NB4 (cell line): ENCODE results near the gene HOXC4.

ENCODE experiments used
- DNase-seq: peaks from one replicate; pipeline ENCODE4 v3.0.0; 2010; ENCODE audit warnings: low read depth
- H3K4me3 ChIP-seq: one replicate; pipeline ENCODE4 v1.5.1; 2011; ENCODE audit warnings: mild to moderate bottlenecking, low read depth, low read length, moderate library complexity
- MYC ChIP-seq: IDR thresholded peaks from 2 replicates; pipeline ENCODE4 v1.6.1; 2011; ENCODE audit warnings: low read depth, low read length
- POLR2A ChIP-seq: IDR thresholded peaks from 2 replicates; pipeline ENCODE4 v1.6.1; 2011; ENCODE audit warnings: mild to moderate bottlenecking; ENCODE audit not compliant: insufficient read length; ENCODE audit errors: extremely low read depth
- TF ChIP-seq, protein P1 (sequence below): IDR thresholded peaks from 2 replicates; pipeline ENCODE4 v1.6.1; 2011; ENCODE audit warnings: low read depth, low read length
- TF ChIP-seq, protein P2 (sequence below): IDR thresholded peaks from one replicate; pipeline ENCODE4 v1.5.1; 2012; ENCODE audit warnings: low read depth, low read length

The HOXC4 gene

DNA sequence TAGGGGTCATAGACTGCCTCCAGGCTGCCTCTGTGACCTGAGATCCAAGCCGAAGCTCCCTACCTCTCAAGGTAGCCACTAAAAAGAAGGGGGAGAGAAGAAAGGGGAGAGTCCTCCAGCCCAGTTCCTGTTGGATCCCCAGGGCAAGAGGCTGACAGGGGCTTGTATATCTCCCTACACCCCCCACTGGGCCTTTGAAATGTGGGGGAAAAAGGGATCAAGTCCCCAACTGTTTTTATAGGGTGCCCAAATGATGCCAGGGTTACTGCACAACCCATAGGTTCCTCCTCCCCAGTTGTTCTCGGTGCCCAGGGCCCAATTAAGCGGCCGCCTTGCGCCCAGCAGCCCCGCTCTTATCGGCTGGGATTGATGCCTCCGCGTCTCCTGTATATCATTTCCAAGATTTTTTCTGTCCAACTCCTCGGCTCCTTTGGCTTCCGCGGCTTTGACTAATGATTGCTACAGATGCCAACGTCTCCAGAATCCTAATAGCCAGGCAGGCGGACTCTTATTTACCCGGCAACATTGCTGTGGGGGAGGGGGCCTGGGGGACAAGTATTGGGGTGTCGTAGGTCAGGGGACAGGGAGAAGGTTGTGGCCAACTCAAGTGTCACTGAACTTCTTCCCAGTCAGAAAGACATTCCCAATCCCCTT lies 7.6 kb upstream of the HOXC4 start:
- no peak for DNase-seq
- TF ChIP-seq MYC = no peak
- TF ChIP-seq, protein P1, sequence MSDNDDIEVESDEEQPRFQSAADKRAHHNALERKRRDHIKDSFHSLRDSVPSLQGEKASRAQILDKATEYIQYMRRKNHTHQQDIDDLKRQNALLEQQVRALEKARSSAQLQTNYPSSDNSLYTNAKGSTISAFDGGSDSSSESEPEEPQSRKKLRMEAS = no peak
- TF ChIP-seq, protein P2, sequence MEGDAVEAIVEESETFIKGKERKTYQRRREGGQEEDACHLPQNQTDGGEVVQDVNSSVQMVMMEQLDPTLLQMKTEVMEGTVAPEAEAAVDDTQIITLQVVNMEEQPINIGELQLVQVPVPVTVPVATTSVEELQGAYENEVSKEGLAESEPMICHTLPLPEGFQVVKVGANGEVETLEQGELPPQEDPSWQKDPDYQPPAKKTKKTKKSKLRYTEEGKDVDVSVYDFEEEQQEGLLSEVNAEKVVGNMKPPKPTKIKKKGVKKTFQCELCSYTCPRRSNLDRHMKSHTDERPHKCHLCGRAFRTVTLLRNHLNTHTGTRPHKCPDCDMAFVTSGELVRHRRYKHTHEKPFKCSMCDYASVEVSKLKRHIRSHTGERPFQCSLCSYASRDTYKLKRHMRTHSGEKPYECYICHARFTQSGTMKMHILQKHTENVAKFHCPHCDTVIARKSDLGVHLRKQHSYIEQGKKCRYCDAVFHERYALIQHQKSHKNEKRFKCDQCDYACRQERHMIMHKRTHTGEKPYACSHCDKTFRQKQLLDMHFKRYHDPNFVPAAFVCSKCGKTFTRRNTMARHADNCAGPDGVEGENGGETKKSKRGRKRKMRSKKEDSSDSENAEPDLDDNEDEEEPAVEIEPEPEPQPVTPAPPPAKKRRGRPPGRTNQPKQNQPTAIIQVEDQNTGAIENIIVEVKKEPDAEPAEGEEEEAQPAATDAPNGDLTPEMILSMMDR = no peak
- no peak for TF ChIP-seq POLR2A

DNA sequence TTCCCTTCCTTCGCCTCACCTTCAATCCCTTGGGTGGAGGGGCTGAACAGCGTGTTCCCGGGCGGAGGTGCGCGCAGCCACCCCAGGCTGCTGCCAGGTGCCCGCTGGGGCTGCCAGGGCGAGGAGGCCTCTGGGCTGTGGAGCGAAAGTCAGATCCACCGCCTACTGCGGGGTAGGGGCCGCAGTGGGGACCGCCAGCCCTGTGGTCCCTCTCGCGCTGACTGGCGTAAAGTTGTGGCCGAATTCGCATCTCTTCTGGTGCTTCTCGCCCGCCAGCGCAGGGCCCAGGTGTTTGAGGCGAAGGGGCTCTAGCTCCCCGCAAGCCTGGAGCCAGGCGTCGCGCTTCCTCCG lies 6.9 kb upstream of the HOXC4 start:
- no peak overlapping the region for H3K4me3 ChIP-seq
- TF ChIP-seq, protein P2 = no peak
- TF ChIP-seq POLR2A (no peak), MYC (no peak)
- TF ChIP-seq, protein P1 = no peak
- DNase-seq = no peak

More for the DNA sequence above, 7.6 kb upstream of the HOXC4 start:
- no peak overlapping the region for H3K4me3 ChIP-seq

DNA sequence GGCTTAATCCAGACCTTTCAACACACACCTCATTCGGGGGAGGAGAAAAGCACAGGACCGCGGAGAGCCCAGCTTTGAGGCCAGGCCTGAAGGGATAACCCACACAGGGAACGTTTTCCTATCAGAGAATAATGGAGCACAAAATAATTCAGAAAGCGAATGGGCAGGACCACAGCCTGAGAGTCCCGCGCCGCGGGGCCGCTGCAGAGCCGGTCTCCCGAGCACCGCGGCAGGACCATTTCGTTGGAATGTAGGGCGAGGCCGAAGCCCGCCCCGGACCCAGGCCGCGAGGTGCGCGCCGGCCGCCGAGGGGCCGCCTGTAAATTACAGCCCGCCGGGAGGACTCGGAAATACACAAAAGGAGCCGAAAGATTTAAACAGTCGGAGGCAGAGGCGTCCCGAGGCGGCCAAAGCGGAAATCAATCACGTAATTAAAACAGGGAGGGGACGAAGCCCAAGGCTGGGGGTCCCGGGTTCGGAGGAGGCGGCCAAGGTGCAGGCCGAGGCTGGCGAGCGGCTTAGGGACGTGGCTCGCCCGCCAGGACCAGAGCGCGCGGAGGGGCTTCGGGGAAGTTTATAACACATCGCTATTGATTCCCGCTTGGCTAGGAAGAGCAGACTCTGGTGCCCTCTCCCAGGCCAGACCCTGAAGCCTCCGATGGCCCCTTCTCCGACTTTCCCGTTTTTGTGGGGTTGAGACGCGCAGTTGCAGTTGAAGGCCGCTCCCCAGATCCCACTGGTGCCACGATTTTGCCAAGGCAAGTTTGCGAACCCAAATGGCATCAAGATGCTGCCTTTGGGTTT lies 6.3 kb upstream of the HOXC4 start:
- TF ChIP-seq, protein P2 = no peak
- TF ChIP-seq, protein P1 = no peak
- no peak for TF ChIP-seq MYC
- no peak for TF ChIP-seq POLR2A
- no peak overlapping the region for H3K4me3 ChIP-seq
- DNase-seq = no peak

DNA sequence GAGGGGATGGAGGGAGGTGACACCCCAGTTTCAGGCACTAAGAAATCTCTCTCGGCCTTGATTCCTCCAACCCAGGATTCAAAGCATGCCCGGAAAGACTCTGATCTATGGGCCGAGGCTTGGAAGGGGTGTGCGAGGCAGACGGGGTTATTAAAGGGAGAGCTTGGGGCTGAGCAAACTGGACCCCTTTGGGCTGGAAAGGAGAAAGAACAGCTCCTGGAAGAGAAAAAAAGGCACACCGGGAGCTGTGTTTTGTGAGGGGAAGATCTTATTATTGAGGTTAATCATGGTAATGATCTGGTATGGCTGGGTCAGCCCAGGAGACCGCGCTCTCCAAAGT lies 5.7 kb upstream of the HOXC4 start:
- H3K4me3 ChIP-seq = no peak overlapping the region
- TF ChIP-seq, protein P2 = no peak
- no peak for TF ChIP-seq MYC
- TF ChIP-seq POLR2A = no peak
- TF ChIP-seq, protein P1 = no peak
- no peak for DNase-seq

DNA sequence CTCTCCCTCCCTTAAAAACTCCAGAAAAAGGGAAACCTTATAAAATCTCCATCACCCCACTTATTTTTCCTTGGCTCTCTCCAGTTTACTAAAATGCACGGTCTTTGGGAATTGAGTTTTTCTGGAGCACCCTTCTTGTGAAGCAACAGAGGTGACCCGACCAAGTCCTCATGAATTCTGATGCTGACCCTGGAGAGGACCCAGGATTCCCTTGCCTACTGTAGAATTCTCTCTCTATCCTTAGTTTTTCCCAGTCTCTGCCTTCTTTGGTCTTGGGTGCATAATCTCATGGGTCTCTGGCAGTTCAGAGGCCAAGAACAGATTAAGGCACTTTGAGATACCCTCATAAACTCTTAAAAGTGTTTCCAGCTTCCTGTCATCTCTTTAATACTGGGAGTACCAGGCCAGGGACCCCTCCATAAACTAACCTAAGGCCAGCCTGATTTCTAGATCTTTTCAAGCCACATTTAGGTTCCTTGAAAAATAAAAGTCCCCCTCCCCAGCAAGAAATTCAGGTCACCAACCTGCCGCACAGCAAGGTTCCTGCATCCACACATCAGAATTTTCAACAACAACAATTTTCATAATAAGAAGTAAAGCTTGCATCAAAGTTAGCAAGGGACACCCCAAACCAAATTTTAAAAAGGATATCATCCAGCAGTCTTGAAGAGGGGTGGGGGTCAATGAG lies 5.1 kb upstream of the HOXC4 start:
- DNase-seq = no peak
- TF ChIP-seq POLR2A (no peak), MYC (no peak)
- TF ChIP-seq, protein P1 = no peak
- TF ChIP-seq, protein P2 = no peak
- H3K4me3 ChIP-seq = no peak overlapping the region
